ENCODE measurements around the gene HMGB3. TPM values are rescaled to one million over a fixed set of nuclear protein-coding genes. Genes with fewer than 3 reads are reported as not detected.
A peak's percentile ranks its signal among the peaks of the same experiment; 100 is the strongest.
"Not testable (repeated sequence)": the region's sequence is repeated elsewhere in the genome, so short reads cannot be mapped to it uniquely, and the experiment has no call there.

Gene HMGB3
- 10 to 100 TPM; 21.4 to 34.6 TPM for total RNA-seq

DNA sequence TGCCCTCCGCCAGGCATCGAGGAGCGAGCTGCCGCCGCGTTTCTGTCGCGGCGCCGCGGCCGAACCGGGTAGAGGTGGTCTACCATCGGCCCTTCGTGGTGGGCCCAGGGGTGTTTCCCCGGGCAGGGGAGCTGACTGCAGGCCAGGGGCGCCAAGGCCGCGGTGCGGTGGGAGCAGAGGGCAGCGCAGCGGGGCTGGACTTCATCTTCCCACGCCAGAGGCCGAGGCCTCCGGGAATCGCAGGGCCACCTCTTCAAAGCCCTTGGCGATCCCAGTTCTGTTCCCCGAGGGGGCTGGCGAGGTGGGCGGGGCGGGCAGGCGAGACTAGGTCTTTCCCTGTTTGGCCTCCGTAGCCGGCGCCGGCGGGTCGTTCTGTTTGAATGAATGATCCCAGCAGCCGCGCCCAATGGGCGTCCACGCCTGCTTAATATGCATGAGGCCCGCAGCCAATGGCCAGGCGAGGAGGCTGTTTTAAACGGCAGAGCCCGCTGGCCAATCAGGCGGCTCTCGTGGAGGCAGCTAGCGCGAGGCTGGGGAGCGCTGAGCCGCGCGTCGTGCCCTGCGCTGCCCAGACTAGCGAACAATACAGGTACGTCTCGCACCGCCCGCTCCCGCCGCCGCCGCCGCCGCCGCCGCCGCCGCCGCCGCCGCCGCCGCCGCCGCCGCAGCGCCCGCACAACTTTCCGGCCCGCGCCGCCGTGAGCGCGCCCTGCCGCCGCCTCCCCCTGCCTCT, at the start of gene HMGB3:
TSS of gene HMGB3 (plus strand) at position 548 of the 733 bp plus-strand sequence. CDS start 2,265 bp downstream, outside the sequence.
- H3K27ac Mint-ChIP-seq, result peak within 1 kb of the TSS in 1 of 2 donors; percentile 63
- no peaks in the 10 kb centered on the region for H3K9me3 Mint-ChIP-seq
- ATAC-seq, result peak; percentile 99

DNA sequence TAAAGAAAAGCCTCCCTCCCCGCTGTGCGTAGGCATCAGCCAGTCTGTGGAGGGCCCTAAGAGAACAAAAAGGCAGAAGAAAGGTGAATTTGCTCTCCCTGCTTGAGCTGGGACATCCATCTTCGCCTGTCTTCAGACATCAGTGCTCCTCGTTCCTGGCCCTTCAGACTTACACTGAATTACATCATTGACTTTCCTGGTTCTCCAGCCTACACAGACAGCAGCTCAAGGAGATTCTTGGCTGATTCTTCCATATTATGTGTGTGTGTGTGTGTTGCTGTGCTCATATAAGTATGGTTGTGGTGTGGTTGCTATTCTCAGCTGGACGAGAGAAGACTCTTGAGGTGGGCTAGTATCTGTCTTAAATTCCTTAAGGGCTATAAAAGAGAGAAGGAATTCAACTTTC, 49.2 kb upstream of the HMGB3 start:
- no peak for DNase-seq (ENCODE audit: low spot score in 2 of 2)
- H3K27ac Mint-ChIP-seq, result no peak overlapping the region
- ATAC-seq, result no peak
- H3K36me3 Mint-ChIP-seq, result no peaks in the 10 kb centered on the region
- H3K9me3 Mint-ChIP-seq, result no peaks in the 10 kb centered on the region

More for the DNA sequence above, at the start of gene HMGB3:
- H3K36me3 Mint-ChIP-seq, result peaks cover 16 to 17% of the 10 kb centered on the region in 2 donors
- DNase-seq (ENCODE audit: low spot score in 2 of 2), result peak; percentile 71 to 85

DNA sequence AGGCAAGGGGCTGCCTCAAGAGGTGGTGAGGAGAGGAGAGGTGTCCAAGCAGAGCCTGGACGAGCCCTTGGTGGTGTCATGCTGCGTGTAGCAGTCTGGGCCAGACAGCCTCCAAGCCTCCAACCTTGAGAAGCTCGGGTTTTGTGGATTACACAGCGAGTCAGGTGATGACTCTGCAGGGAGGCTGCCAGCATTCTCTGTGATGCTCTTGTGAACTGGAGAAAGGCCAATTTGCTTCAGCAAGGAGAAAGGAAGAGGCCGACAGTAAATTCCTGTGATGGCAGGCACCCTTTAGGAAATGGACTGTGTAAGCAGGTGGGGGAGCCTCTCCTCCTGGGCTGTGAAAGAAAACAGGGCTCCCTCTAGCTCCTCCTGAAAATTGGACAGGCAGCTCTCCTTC, 48.7 kb upstream of the HMGB3 start:
- no peak for ATAC-seq
- DNase-seq (ENCODE audit: low spot score in 2 of 2), result no peak
- Mint-ChIP-seq H3K9me3 (no peaks in the 10 kb centered on the region), H3K27ac (no peak overlapping the region), H3K36me3 (no peaks in the 10 kb centered on the region)

DNA sequence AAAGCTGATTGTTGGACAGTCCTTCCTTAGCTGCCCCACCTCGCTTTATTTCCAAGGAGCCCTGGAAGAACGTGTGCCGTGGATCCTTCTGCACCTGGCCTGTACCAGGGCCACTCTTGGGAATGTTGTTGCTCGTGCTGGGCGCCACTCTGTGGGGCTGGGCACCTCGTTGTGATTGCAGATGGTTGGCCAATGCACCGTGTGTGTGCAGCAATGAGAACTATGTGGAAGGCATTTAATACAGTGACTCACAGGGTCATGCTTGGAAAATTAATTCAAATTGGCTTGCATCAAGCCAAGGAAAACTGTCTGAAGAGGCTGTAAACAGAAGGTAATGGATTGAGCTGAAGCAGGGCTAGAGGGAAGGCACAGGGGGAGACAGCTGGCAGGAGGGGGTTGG, 47.7 kb upstream of the HMGB3 start:
- Mint-ChIP-seq H3K36me3 (no peaks in the 10 kb centered on the region), H3K9me3 (no peaks in the 10 kb centered on the region), H3K27ac (no peak overlapping the region)
- DNase-seq (ENCODE audit: low spot score in 2 of 2), result no peak
- no peak for ATAC-seq

DNA sequence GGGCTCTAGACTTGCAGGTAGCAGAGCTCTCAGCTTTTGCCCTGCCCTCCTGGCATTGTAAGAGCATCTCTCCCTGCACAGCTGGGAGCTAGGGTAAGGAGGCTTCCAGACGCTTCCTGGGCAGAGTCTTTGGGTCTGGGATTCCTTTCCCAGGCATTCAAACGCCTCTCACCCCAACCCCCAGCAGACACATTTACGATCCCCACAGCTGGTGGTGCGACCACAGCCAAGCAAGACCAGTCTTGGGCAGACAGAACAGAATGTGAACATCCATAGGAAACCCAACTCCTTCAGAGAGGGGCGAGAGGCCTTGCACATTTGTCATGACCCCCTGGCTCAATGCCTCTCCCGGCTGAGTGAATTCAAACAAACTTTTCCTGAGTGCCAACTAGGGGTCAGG, 46.6 kb upstream of the HMGB3 start:
- H3K36me3 Mint-ChIP-seq, result no peaks in the 10 kb centered on the region
- H3K27ac Mint-ChIP-seq, result no peak overlapping the region
- H3K9me3 Mint-ChIP-seq, result no peaks in the 10 kb centered on the region
- ATAC-seq, result no peak
- no peak for DNase-seq (ENCODE audit: low spot score in 2 of 2)

DNA sequence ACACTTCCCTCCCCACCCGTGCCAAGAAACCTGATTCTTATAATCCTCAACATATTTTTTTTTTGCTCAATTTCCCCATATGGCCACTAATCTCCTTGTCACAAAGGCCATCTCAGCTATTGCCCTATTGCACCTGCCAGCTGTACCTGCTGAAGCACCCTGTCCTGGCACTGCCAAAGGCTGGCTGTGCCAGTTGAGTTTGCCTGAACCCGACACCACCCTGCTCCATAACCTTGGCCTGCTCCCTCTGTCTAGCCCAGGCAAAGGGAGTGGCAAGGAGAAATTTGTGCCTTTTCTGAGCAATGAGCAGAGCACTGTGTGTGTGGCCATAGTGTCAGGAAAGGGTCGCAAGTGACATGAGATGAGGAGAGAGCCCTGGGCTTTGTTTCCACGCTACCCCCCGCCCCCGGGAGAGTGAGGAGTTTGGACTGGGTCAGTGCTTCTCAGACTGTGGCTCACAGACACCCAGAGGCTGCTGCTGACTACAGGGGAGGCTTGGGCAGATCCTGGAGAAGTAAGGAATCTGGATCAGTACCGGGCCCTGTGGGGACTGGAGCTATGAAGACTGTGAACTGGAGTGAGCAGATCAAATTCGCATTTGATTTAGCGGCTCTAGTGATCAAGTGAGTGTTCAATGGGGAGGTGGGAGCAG, 42.2 kb upstream of the HMGB3 start:
- no peak for ATAC-seq
- Mint-ChIP-seq H3K27ac (peak overlapping the region in 1 of 2 donors; percentile 78), H3K9me3 (no peaks in the 10 kb centered on the region), H3K36me3 (no peaks in the 10 kb centered on the region)
- DNase-seq (ENCODE audit: low spot score in 2 of 2), result no peak

DNA sequence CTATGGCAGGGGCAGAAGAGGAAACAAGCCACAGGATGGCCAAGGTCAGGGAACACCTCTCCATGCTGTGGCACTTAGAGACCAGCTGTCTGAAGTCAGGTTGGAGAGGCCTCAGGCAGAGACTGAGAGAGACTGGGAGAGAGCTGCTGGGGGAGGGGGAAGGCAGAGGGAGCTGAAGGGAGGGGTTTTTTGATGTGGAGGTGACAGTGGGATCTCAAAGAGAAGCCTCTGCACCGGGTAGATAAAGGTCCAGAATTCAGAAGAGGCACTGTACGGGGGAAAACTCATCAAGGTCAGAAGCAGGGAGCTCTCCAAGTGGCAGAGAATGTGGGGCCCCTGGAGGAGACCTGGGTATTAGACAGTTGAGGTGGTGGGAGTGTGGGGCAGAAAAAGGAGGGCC, 41.6 kb upstream of the HMGB3 start:
- ATAC-seq (no peak), DNase-seq (ENCODE audit: low spot score in 2 of 2) (no peak)
- Mint-ChIP-seq H3K27ac (peak overlapping the region in 1 of 2 donors; percentile 78), H3K36me3 (no peaks in the 10 kb centered on the region), H3K9me3 (no peaks in the 10 kb centered on the region)

DNA sequence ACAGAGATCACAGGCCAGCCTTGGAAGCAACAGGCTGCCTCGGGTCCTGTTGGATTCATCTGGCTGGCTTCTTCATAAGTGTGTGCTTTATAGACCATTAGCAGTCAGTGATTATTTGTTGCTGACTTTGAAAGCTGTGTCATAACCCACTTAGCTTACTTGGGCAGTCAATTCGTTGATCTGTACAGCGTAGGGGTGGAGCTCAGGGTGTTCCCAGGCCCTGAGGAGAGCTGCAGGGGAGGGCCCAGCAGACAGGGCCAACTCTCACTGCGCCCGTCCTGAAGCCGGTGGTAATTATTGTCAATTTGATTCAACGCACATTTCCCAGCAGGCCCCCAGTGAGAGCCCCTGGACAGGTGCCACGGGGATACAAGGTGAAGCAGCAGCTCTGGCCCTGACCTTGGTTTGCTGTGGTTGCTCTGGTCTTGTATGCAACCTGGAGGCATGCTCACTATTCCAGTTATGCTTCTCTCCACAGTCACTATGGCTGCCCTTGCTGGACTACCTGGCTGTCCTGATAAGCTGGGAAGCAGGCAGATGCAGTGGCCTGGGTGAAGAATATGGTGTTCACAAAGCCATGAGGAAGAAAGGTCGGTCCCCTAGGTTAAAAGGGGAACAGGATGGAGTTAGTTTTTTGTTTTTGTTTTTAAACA, 40.1 kb upstream of the HMGB3 start:
- ATAC-seq, result no peak
- no peak overlapping the region for H3K27ac Mint-ChIP-seq
- no peaks in the 10 kb centered on the region for H3K9me3 Mint-ChIP-seq
- no peaks in the 10 kb centered on the region for H3K36me3 Mint-ChIP-seq
- no peak for DNase-seq (ENCODE audit: low spot score in 2 of 2)

DNA sequence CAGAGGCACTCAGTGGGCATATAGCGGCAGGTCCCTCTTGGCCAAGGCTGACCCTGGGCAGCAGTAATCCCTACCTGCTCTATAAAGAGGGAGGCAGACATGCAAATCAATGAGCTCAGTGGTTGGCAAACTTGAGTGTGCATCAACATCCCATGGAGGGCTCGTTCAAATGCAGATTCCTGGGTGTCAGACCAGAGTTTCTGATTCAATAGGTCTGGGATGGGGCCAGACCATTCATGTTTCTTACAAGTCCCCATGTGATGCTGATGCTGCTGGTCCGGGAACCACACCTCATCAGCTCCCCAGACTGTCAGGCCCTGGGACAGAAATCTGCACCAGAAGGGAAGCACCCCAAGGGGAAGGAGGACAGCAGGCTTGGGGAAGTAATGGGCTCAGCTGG, 38.9 kb upstream of the HMGB3 start:
- DNase-seq (ENCODE audit: low spot score in 2 of 2), result no peak
- no peaks in the 10 kb centered on the region for H3K36me3 Mint-ChIP-seq
- H3K27ac Mint-ChIP-seq, result no peak overlapping the region
- H3K9me3 Mint-ChIP-seq, result no peaks in the 10 kb centered on the region
- no peak for ATAC-seq

DNA sequence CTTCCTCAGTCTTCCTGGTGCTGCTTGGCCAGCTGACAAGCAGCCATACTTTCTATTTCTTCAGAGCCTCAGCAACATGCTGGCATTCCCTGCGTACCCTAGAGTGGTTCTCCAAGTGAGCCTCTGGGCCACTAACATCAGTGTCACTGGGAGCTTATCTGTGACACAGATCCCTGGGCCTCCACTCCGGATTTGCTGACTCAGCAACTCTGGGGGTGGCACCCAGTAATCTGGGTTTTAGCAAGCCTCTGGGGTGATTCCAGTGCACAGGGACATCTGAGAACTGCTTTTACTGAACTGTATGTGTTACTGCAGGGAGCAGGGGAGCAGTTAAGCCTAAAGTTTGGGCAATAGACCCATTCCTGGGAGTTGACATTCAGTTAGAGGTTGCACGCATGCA, 28.2 kb upstream of the HMGB3 start:
- no peak for DNase-seq (ENCODE audit: low spot score in 2 of 2)
- Mint-ChIP-seq H3K9me3 (peaks cover 0 to 5% of the 10 kb centered on the region in 2 donors), H3K27ac (no peak overlapping the region), H3K36me3 (no peaks in the 10 kb centered on the region)
- ATAC-seq, result no peak

DNA sequence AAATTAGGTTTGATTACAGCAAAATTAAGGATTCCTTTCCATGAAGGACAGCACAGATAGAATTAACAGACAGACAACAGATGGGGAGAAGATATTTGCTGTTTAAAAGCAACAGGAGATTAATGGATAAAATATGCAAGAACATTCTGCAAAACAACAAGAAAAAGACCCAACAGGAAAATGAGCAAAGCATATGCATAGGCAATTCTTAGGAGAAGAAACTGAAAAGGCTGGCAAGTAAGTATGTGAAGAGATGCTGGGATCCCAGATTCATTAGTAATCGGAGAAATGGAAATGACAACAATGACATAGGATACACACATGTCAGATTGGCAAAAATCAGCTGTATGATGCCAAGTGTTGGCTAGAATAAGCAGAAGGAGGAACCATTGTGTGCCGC, 27.5 kb upstream of the HMGB3 start:
- H3K27ac Mint-ChIP-seq, result no peak overlapping the region
- DNase-seq (ENCODE audit: low spot score in 2 of 2) (no peak), ATAC-seq (no peak)
- H3K9me3 Mint-ChIP-seq, result peaks cover 0 to 5% of the 10 kb centered on the region in 2 donors
- H3K36me3 Mint-ChIP-seq, result no peaks in the 10 kb centered on the region

DNA sequence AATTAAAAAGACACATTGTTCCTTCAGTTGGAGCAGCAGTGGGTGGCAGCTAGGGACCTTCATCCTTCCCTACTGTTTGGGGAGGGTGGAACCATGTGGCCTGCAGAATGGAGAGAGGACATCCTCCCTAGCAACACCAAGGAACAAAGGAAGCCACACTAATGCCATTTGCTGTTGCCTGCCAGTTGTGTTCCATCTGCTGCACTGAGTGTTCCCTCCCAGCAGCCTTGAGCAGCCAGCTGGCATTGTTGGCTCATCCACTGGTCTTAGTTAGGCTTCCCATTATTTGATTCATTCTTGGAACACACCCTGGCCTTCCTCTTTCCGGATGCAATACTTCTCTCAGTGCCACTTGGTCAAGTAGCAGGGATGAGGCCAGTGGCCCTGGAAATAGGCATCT, 25.0 kb upstream of the HMGB3 start:
- DNase-seq (ENCODE audit: low spot score in 2 of 2) (no peak), ATAC-seq (no peak)
- H3K36me3 Mint-ChIP-seq, result no peaks in the 10 kb centered on the region
- H3K27ac Mint-ChIP-seq, result no peak overlapping the region
- H3K9me3 Mint-ChIP-seq, result peaks cover 0 to 5% of the 10 kb centered on the region in 2 donors

DNA sequence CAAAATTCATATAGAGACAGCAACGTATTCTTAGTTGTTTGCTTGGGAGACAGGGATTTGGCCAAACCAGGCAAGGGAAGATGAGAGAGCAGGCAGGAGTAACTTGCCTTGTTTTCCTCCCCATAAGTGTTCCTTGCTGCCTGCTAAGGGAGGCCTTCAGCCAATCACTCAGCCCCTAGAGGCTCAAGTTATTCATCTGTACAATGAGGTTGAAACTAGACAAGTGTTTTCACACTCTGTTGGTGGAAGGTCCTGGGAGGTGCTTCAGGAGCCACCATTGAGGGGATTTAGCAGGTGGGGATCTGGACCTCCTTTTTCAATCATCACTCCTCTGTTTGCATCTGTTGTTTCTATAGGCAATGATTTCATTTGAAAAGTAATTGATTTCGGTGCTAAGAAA, 23.6 kb upstream of the HMGB3 start:
- Mint-ChIP-seq H3K27ac (no peak overlapping the region), H3K36me3 (no peaks in the 10 kb centered on the region), H3K9me3 (peaks cover 0 to 5% of the 10 kb centered on the region in 2 donors)
- ATAC-seq, result no peak
- no peak for DNase-seq (ENCODE audit: low spot score in 2 of 2)

DNA sequence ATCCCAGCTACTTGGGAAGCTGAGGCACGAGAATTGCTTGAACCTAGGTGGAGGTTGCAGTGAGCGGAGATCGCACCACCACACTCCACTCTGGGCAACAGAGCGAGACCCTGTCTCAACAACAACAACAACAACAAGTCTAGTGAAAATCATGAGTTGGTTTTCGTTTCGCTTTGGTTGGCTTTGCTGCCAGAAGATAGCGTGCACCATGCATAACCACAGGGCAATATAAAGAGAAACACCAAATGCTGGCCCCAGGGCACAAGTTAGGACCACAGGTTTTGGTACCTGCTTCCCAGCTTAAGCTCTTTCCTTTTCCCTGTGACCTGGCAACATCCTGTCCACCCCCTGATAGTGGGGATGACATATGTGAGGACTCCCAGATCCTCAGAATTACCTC, 21.5 kb upstream of the HMGB3 start:
- no peak for DNase-seq (ENCODE audit: low spot score in 2 of 2)
- no peaks in the 10 kb centered on the region for H3K9me3 Mint-ChIP-seq
- no peak overlapping the region for H3K27ac Mint-ChIP-seq
- no peak for ATAC-seq
- H3K36me3 Mint-ChIP-seq, result no peaks in the 10 kb centered on the region

DNA sequence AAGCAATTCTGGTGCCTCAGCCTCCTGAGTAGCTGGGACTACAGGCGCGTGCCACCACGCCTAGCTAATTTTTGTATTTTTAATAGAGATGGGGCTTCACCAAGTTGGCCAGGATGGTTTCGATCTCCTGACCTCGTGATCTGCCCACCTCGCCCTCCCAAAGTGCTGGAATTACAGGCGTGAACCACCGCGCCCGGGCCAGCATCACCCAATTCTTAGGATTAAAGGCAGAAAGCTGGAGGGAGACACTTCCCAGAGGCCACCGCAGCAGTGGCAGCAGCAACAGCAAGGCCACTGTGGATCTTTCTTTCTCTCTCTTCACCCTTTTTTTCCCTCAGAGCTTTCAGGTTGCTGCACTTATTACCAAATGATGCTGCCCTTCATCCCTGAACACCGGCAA, 18.7 kb upstream of the HMGB3 start:
- not testable (repeated sequence) for DNase-seq (ENCODE audit: low spot score in 2 of 2); H3K27ac Mint-ChIP-seq; H3K36me3 Mint-ChIP-seq; H3K9me3 Mint-ChIP-seq; ATAC-seq

DNA sequence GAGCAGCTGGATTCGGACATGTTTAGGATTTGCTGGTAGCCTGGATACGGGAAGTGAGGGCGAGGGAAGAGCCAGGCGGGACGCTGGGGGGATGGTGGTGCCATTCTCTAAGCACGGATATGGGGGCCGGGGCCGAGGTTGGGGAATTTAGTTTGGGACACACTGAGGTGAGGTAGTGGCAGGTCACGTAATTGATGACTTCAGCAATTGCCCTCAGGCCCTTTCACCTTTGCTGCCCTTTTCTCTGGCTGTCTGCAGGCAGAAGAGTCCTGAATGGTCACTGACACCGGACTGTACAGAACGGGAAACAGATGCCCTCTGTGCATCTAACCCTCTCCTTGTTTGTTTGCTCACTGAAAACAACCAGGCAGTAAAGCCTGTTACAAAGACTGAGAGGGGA, 16.9 kb upstream of the HMGB3 start:
- no peaks in the 10 kb centered on the region for H3K9me3 Mint-ChIP-seq
- no peak for ATAC-seq

DNA sequence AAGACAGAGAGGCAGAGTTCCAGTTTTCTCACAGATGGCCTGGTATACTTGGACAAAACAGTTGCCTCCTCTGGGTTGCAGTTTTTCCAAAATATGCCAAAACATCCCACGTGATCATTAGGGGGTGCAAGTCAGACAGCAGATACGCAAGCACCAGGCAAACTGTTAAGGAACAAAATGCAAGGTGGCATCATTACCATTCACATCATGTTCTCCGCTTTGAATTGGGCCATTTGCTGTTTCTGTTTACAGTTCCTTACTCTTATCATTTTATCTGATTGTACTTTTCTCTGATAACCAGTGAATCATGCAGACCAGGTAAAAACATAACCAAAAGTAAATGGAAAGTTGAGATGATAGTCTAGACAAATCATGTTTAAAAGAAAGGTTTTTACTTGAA, 16.4 kb upstream of the HMGB3 start:
- Mint-ChIP-seq H3K27ac (no peak overlapping the region), H3K36me3 (no peaks in the 10 kb centered on the region), H3K9me3 (no peaks in the 10 kb centered on the region)
- DNase-seq (ENCODE audit: low spot score in 2 of 2) (no peak), ATAC-seq (no peak)

More for the DNA sequence above, 16.9 kb upstream of the HMGB3 start:
- Mint-ChIP-seq H3K27ac (no peak overlapping the region), H3K36me3 (no peaks in the 10 kb centered on the region)
- no peak for DNase-seq (ENCODE audit: low spot score in 2 of 2)

All from activated naive CD4-positive, alpha-beta T cell treated with anti-CD3 and anti-CD28 coated beads, Interleukin-2, amount 50 U/mL, for 72 hours (primary cell).